ENCODE data around the gene SMIM32.

Gene SMIM32

GRCh38 chr5:136207631-136208030, 14.7 kb upstream of the SMIM32 start:
- no peak for DNase-seq (ENCODE audit: low read depth in 1 of 2, low spot score in 1 of 2)

GRCh38 chr5:136206361-136206760, 13.4 kb upstream of the SMIM32 start:
- DNase-seq (ENCODE audit: low read depth in 1 of 2, low spot score in 1 of 2), result no peak

GRCh38 chr5:136205941-136206340, 13.0 kb upstream of the SMIM32 start:
- DNase-seq (ENCODE audit: low read depth in 1 of 2, low spot score in 1 of 2), result no peak

GRCh38 chr5:136205061-136205702, 12.2 kb upstream of the SMIM32 start:
- DNase-seq (ENCODE audit: low read depth in 1 of 2, low spot score in 1 of 2), result no peak

- no peak for DNase-seq (ENCODE audit: low read depth in 1 of 2, low spot score in 1 of 2)
Measured at GRCh38 chr5:136203303-136203922, 10.5 kb upstream of the SMIM32 start.

GRCh38 chr5:136202469-136203205, 9.7 kb upstream of the SMIM32 start:
- DNase-seq (ENCODE audit: low read depth in 1 of 2, low spot score in 1 of 2), result no peak

- no peak for DNase-seq (ENCODE audit: low read depth in 1 of 2, low spot score in 1 of 2)
Measured at GRCh38 chr5:136201870-136202269, 8.9 kb upstream of the SMIM32 start.

- no peak for DNase-seq (ENCODE audit: low read depth in 1 of 2, low spot score in 1 of 2)
Measured at GRCh38 chr5:136200761-136201160, 7.8 kb upstream of the SMIM32 start.

GRCh38 chr5:136200130-136200529, 7.2 kb upstream of the SMIM32 start:
- DNase-seq (ENCODE audit: low read depth in 1 of 2, low spot score in 1 of 2), result no peak

- no peak for DNase-seq (ENCODE audit: low read depth in 1 of 2, low spot score in 1 of 2)
Measured at GRCh38 chr5:136199408-136199807, 6.4 kb upstream of the SMIM32 start.

GRCh38 chr5:136198453-136198852, 5.5 kb upstream of the SMIM32 start:
- DNase-seq (ENCODE audit: low read depth in 1 of 2, low spot score in 1 of 2), result no peak

GRCh38 chr5:136197462-136198142, 4.6 kb upstream of the SMIM32 start:
- no peak for DNase-seq (ENCODE audit: low read depth in 1 of 2, low spot score in 1 of 2)

- DNase-seq (ENCODE audit: low read depth in 1 of 2, low spot score in 1 of 2), result no peak
Measured at GRCh38 chr5:136195971-136196820, 3.2 kb upstream of the SMIM32 start.

GRCh38 chr5:136194576-136194975, 1.6 kb upstream of the SMIM32 start:
- DNase-seq (ENCODE audit: low read depth in 1 of 2, low spot score in 1 of 2), result no peak

- no peak for DNase-seq (ENCODE audit: low read depth in 1 of 2, low spot score in 1 of 2)
Measured at GRCh38 chr5:136193322-136193935, 467 bp upstream of the SMIM32 start.

GRCh38 chr5:136192015-136192525, 892 bp downstream of the SMIM32 start:
- no peak for DNase-seq (ENCODE audit: low read depth in 1 of 2, low spot score in 1 of 2)

- DNase-seq (ENCODE audit: low read depth in 1 of 2, low spot score in 1 of 2), result no peak
Measured at GRCh38 chr5:136191304-136192014, 1.5 kb downstream of the SMIM32 start.

GRCh38 chr5:136190904-136191303, 2.1 kb downstream of the SMIM32 start:
- no peak for DNase-seq (ENCODE audit: low read depth in 1 of 2, low spot score in 1 of 2)

GRCh38 chr5:136190091-136190720, 2.8 kb downstream of the SMIM32 start:
- DNase-seq (ENCODE audit: low read depth in 1 of 2, low spot score in 1 of 2), result no peak

Measured in activated T-helper 1 cell treated with anti-CD3 and anti-CD28 coated beads, Interleukin-2, amount 50 U/mL, for 16 hours (primary cell).